ENCODE results near the gene CYP4X1.
"Not testable (repeated sequence)": the region's sequence is repeated elsewhere in the genome, so short reads cannot be mapped to it uniquely, and the experiment has no call there.

The CYP4X1 gene

DNA sequence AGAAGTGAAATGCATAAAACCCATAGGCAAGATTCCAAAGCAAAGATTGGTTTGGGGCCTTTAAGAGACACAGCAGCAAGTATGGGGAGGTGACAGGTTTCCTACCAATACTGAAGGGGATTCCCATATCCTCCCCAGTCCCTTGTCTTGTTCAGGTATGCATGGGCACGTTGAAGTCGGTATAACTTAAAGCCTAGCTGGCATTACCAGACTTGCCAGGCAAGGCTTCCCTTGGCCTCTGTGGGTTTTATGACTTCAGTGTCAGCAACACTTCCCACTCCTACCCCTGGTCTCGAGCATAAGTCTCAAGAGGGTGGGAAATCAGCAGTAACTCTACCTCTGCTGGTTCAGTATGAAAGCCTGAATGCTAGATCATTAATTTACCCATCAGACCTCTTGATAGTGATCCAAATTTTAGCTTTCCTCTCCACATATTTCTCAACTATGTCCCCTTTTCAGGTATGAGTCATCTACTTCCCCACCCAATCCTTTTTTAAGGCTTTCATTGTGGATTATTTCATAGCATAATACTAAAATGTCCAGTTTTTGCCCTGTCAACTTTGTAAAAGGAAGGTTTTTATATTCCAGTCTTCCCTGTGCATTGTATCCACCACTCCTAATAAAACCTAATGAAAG lies 6.8 kb downstream of the CYP4X1 start:
- peaks cover 22% of the 10 kb centered on the region for H3K27me3 Mint-ChIP-seq (ENCODE audit: low read depth)
- no peak overlapping the region for H3K27ac Mint-ChIP-seq
- H3K4me1 Mint-ChIP-seq (ENCODE audit: low read depth) = no peaks in the 10 kb centered on the region
- no peaks in the 10 kb centered on the region for H3K36me3 Mint-ChIP-seq (ENCODE audit: low read depth)
- H3K4me3 Mint-ChIP-seq = no peak overlapping the region
- no peaks in the 10 kb centered on the region for H3K9me3 Mint-ChIP-seq

DNA sequence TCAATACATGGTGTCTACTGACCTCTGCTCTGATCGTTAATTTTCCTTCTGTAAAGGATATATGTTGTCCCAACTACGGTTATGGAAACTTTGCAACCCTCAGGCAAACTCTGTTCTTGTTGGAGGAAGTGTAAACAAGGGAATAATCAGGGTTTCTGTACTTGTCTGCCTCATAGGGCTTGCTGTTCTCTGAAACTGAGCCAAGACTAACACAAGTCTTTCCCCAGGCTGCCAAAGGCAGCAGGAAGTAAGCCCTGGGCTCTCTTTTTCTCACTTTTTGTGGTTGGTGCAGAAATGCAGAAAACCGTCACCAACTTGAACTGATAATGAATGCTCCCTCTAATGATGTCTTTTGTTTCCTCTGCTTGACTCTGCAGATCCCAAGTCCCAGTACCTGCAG lies 7.6 kb downstream of the CYP4X1 start:
- Mint-ChIP-seq H3K36me3 (ENCODE audit: low read depth) (no peaks in the 10 kb centered on the region), H3K4me3 (no peak overlapping the region), H3K27ac (no peak overlapping the region), H3K27me3 (ENCODE audit: low read depth) (peaks cover 17% of the 10 kb centered on the region), H3K9me3 (no peaks in the 10 kb centered on the region), H3K4me1 (ENCODE audit: low read depth) (no peaks in the 10 kb centered on the region)

GRCh38 chr1:47031585-47031984 lies 8.1 kb downstream of the CYP4X1 start:
- no peak overlapping the region for H3K4me3 Mint-ChIP-seq
- peaks cover 17% of the 10 kb centered on the region for H3K27me3 Mint-ChIP-seq (ENCODE audit: low read depth)
- no peak overlapping the region for H3K27ac Mint-ChIP-seq
- H3K9me3 Mint-ChIP-seq = no peaks in the 10 kb centered on the region
- H3K4me1 Mint-ChIP-seq (ENCODE audit: low read depth) = no peaks in the 10 kb centered on the region
- H3K36me3 Mint-ChIP-seq (ENCODE audit: low read depth) = no peaks in the 10 kb centered on the region

DNA sequence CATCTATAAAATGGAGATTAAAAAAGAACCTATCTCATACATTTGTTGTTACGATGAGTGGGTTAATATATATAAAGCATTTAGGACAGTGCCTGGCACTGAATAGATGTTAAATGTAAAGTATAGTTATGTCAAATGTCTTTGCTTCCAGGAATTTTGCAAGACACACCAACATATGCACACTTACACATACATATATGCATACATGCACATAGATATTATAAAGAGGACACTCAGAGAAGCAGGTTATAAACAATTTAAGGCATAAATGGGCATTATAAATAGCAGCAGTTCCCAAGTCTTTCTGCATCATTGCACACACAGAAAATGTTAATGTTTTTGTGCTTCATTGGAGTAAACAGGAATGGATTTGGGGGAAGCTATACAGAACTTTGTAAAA lies 13.3 kb downstream of the CYP4X1 start:
- H3K4me3 Mint-ChIP-seq = no peak overlapping the region
- no peak overlapping the region for H3K27ac Mint-ChIP-seq
- H3K4me1 Mint-ChIP-seq (ENCODE audit: low read depth) = no peaks in the 10 kb centered on the region
- peaks cover 4% of the 10 kb centered on the region for H3K27me3 Mint-ChIP-seq (ENCODE audit: low read depth)
- no peaks in the 10 kb centered on the region for H3K36me3 Mint-ChIP-seq (ENCODE audit: low read depth)
- H3K9me3 Mint-ChIP-seq = no peaks in the 10 kb centered on the region

DNA sequence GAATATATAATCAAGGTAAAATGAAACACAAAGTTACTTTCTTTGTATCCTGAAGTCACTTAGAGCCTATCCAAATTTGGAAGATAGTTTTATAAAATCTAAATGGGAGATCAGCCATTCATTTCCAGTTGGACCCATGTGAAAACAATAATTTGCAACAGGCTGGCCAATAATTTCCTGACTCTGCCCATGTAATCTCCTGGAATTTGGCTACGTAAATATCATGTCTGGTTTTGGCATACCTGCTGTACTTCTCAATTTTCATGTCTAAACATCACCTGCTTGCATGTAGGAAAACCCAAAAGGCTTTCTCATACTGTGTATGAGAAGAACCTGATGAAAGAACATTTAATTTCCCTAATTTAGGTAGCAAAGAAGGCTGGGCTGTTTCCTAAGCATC lies 35.9 kb downstream of the CYP4X1 start:
- Mint-ChIP-seq H3K4me3 (no peak overlapping the region), H3K27ac (no peak overlapping the region), H3K9me3 (no peaks in the 10 kb centered on the region), H3K36me3 (ENCODE audit: low read depth) (no peaks in the 10 kb centered on the region), H3K27me3 (ENCODE audit: low read depth) (peaks cover 14% of the 10 kb centered on the region), H3K4me1 (ENCODE audit: low read depth) (no peaks in the 10 kb centered on the region)

DNA sequence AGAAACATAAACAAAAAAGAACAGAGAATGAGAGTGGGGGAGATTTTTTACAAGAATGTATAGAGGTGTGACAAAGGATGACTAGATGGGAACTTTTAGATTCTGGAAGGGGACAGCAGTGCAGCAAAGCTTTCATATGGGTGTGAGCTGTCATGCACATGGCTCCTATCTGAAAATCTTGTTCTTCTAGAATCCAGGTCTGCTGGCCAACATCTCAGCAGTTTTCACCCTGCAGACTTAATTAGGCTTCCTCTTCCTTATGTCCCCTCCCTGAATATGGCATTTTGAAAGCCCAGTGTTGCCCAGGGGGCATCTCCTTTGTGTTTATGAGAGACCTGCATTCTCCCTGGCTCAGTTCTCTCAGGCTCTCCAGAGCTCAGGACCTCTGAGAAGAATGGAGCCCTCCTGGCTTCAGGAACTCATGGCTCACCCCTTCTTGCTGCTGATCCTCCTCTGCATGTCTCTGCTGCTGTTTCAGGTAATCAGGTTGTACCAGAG lies 43.7 kb downstream of the CYP4X1 start, which contains the start of gene CYP4Z1:
Gene CYP4Z1, plus strand, starts transcription at position 135 of the 498 bp plus-strand sequence. Its CDS starts 260 bp downstream, at position 395.
- H3K36me3 Mint-ChIP-seq (ENCODE audit: low read depth) = no peaks in the 10 kb centered on the region
- no peaks in the 10 kb centered on the region for H3K9me3 Mint-ChIP-seq
- no peak within 1 kb of the TSS for H3K27ac Mint-ChIP-seq
- H3K27me3 Mint-ChIP-seq (ENCODE audit: low read depth) = peaks cover 8% of the 10 kb centered on the region
- no peak within 1 kb of the TSS for H3K4me3 Mint-ChIP-seq
- H3K4me1 Mint-ChIP-seq (ENCODE audit: low read depth) = no peaks in the 10 kb centered on the region

DNA sequence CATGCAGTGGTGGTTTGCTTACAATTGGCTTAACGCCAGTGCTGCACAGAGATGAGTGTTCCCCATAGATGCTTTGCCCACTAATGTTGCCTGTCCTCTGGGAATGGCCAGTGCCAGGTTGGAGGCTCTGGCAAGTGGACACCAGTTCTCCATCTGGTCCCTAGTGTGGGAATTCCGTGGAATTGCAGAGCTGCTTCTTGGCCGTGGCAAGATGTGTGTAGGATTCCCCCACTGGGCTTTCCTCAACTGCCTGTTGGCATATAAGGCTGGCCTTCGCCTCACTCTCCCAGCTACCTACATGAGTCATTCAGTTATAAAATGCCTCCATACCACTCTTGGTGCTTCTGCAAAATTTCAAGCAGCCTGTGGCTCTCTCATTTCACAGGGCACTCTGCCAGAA lies 45.6 kb downstream of the CYP4X1 start:
- not testable (repeated sequence) for H3K36me3 Mint-ChIP-seq (ENCODE audit: low read depth); H3K27me3 Mint-ChIP-seq (ENCODE audit: low read depth); H3K4me3 Mint-ChIP-seq; H3K4me1 Mint-ChIP-seq (ENCODE audit: low read depth); H3K27ac Mint-ChIP-seq; H3K9me3 Mint-ChIP-seq

DNA sequence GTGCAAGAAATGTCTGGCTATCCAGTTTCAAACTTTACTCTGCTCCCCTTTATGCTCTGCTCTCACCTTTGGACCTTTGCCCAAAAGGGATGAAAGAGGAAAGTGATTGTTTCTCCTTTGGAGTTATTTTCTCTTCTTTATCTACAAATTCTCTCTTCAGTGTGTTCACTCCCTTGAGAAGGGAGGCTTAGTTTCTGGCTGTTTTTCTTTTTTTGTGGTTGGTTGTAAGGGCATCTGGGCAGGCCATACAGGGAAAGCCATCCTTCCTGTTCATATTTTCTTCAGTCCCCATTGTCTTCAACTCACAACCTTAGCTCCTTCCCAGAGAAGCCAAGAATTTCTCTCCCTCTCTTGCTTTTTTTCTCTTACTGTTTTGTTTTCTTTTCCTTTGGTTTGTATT lies 46.0 kb downstream of the CYP4X1 start:
- H3K4me3 Mint-ChIP-seq; H3K27ac Mint-ChIP-seq; H3K4me1 Mint-ChIP-seq (ENCODE audit: low read depth); H3K9me3 Mint-ChIP-seq; H3K27me3 Mint-ChIP-seq (ENCODE audit: low read depth); H3K36me3 Mint-ChIP-seq (ENCODE audit: low read depth): not testable (repeated sequence)

- not testable (repeated sequence) for H3K27me3 Mint-ChIP-seq (ENCODE audit: low read depth); H3K36me3 Mint-ChIP-seq (ENCODE audit: low read depth); H3K4me3 Mint-ChIP-seq; H3K9me3 Mint-ChIP-seq; H3K27ac Mint-ChIP-seq; H3K4me1 Mint-ChIP-seq (ENCODE audit: low read depth)
Observed at GRCh38 chr1:47089356-47089755, 65.9 kb downstream of the CYP4X1 start.

DNA sequence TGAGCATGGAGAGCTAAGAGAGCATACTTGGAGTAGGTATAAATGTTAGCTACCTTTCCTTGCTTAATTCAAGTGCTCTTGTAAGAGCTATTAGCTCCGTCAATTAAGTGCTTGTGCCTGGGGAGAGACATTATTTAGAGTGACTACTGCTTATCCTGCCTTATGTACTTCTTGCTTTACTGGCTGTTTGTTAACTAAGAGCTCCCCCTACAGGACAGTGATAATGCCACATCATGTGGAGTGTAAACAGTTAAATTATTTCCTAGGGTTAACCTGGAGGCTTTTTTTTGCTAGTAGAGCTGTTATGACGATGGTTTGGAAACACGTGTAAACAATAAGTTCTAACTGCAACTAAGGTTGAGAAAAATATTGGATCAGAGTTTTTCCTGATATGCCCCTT lies 68.0 kb downstream of the CYP4X1 start:
- H3K27ac Mint-ChIP-seq; H3K4me3 Mint-ChIP-seq; H3K9me3 Mint-ChIP-seq; H3K4me1 Mint-ChIP-seq (ENCODE audit: low read depth); H3K27me3 Mint-ChIP-seq (ENCODE audit: low read depth); H3K36me3 Mint-ChIP-seq (ENCODE audit: low read depth): not testable (repeated sequence)

Data from T-helper 1 cell treated with Interleukin-12 subunit alpha and Interleukin-12 subunit beta and Interleukin-4 antibody, amounts not matched to agents 30 μg/mL and 1 μg/mL, for 36 hours (primary cell).